Measurements from ENCODE around the gene ARHGAP42.

GRCh38 chr11:100890789-100891188 is 203.7 kb downstream of the ARHGAP42 start:
- TF ChIP-seq CTCF (IDR thresholded peaks at IDR 0.05) (no peak), POLR2A (IDR thresholded peaks at IDR 0.05) (no peak)
